D341Med (cell line): Measurements from ENCODE around the gene FGR.

Source experiments
- DNase-seq: peaks from one replicate; pipeline ENCODE4 v3.0.0; 2012; ENCODE audit warnings: low spot score

Gene FGR

DNA sequence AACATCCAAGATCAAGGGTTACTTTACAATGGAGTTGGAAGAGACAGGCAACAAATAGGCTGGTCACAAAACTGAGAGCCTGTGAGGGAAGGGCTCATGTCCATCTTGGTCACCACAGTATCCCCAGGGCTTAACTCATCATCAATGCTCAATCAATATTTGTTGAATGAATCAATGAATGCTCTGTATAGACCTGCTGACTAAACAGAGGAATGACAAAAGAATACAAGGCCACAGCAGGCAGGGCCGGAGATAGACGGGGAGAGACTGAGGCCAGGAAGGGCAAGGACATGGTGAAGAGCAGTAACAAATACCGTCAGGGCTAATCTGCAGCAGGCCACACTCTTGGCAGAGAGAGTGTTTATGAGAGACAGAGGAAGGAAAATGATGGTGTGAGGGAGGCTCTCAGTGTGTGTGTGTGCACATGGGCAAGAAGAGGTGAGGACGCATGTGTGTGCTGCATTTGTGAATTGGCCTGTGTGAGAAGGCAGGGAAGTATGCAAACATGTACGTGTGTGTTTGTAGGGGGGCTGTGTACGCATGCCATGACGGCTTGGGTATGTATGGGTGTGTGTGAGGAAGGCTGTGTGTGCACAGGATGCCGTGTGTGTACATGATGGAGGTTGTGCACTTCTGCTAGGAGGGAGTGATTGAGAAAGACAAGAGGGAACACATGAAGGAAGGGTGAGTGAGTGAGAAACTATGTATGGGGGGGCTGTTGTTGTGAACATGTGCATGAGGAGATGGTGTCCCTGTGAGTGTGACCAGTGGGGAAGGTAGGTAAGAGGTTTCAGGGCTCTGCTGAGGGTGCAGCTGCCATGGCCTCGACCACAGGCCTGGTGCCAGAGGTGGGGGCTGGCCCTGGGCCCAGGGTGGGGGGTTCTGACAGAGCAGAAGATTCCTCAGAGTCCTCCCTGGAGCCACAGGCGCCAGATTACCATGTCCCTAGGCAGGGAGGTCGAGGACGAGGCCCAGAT is 46.4 kb downstream of the FGR start:
- no peak for DNase-seq

DNA sequence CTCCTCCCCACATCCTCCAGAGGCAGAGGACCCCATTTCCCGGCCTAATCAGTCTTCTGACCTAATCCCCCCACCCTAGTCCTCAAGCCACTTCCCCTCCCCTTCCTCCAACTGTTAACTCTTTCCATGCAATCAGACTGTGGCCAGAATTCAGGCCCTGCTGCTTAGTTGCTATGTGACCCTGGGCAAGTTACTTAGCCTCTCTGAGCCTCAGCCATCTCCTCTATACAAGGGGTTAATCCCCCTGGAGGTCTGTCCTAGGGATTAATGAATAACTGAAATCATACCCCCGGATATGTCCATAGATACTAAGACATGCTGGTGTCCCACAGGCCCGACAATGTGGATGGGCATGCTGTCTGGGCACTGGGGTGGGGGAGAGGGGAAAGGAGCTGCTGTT is 49.3 kb downstream of the FGR start:
- DNase-seq, result no peak

DNA sequence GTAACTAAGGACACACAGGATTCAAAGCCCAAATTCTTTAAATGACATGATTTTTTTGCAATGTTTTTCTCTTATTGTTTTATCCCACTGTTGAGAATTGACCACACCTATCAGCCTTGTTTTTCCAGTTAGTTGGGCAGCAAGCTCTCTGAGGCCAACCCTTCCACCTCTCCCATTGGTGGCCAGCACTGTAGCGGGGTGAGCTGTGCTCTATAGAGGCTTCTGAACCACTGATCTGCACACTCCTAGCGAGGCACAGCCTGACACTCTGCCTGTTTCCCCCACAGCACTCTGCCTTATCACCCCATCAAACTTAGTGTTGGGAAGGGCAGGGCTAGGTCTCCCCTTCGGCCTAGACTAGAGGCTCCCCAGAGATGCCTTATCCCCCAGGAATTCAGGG is 50.5 kb downstream of the FGR start:
- no peak for DNase-seq

DNA sequence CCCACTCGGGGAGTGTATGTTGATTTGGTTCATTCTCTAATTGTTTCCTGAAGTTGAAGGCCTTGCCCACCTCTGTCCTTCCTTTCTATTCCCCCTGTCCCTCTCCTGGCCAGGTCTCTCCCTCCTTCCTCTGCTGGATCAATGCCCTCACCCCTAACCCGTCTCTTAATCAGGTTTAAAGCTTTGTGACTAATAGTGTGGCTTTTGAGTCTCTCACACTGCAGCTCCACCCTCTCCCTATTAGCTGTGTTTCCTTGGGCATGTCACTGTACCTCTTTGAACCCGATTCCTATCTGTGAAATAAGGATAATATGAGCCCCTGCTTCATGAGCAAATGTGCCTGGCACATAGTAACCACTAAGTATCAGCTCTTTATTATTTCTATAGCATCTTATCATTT is 51.5 kb downstream of the FGR start:
- no peak for DNase-seq

DNA sequence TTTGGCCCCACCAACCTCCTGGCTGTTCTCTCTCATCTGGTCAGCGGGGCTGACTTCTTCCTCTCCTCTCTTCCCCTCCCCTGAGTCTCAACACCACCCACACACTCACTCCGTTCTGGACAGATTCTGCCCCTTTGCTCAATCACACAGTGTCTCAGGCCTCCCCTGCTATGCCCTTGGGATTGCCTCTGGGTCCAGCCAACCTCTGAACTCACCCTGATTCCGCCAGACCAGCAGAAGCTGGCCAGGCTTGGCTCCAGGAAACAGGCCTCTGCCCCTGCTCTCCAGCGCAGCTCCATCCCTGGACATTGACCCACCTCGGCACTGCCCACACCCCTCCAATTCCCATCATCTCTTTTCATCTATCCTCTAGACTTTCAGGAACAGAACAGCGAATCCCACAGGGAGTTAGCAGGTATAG is 53.2 kb downstream of the FGR start:
- DNase-seq, result no peak

DNA sequence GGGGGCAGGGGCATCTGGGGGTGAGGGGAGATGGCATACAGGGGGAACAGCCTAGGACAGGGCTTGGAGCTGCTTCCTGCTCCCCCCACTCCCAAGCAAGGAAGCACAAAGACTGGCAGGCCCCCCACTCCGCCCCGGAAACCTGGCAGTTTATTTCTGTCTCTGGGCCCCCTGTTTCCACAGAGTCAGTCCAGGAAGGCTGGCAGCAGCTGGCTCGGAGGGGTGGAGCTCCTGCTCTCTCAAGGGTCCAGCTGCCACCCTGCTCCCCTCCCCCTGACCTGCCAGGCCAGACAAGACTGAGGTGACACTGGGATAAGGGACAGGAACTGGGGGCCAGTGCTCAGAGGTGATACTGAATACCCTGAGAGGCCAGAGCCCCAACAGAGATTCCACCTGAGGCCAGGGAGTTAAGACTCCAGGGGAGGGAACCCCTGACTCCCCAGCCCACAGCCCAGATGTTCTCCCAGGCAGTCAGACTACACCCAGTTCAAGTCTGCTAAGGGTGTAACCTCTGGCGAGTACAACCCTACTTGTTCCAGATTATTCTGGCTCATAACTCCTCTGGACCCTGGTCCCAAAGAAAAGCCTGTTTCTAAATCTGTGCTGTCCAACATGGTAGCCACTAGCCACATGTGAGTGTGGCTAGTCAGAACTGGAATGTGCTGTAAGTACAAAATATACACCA is 57.3 kb downstream of the FGR start:
- no peak for DNase-seq

DNA sequence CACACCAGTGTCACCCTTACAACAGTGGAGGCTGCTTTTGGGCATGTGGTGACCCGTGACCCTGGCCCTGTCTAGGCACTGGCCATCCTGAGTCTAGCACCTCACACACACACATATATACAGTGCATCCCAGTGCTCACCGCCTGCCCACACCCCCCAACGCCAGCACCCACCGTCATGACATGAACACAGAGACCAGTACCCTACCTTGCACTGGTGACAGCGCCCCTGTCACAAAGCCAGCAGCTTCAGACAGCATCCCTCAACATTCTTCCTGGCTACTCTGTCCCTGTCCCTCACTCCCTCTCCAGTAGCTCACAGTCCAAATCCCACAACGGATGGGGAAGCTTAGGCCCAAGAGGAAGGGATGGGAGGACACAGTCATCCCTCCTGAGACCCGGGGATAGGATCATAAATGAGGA is 58.2 kb downstream of the FGR start:
- DNase-seq, result no peak

DNA sequence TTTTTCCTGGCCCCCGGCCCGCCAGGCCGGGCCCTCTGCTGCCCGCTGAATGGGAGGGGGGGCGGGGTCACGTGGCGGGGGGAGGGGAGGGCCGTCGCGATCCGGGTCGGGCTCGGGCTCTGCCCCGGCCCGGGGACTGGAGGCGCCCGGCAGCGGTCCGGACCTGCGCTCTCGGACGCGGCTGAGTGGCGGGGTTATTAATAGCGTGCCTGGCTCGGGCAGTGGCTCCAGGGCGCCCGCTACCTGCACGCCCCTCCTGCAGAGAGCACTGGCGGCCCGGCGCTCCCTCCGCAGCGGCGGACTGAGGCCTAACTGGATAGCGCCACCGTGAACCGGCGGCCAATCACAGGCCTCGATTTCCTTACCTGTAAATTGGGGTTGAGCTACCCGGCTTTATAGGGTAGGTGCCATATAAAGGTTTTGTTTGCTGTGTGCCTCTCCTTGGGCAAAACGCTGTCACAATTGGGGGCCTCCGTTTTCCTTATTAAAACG is 59.1 kb downstream of the FGR start:
- DNase-seq, result no peak

DNA sequence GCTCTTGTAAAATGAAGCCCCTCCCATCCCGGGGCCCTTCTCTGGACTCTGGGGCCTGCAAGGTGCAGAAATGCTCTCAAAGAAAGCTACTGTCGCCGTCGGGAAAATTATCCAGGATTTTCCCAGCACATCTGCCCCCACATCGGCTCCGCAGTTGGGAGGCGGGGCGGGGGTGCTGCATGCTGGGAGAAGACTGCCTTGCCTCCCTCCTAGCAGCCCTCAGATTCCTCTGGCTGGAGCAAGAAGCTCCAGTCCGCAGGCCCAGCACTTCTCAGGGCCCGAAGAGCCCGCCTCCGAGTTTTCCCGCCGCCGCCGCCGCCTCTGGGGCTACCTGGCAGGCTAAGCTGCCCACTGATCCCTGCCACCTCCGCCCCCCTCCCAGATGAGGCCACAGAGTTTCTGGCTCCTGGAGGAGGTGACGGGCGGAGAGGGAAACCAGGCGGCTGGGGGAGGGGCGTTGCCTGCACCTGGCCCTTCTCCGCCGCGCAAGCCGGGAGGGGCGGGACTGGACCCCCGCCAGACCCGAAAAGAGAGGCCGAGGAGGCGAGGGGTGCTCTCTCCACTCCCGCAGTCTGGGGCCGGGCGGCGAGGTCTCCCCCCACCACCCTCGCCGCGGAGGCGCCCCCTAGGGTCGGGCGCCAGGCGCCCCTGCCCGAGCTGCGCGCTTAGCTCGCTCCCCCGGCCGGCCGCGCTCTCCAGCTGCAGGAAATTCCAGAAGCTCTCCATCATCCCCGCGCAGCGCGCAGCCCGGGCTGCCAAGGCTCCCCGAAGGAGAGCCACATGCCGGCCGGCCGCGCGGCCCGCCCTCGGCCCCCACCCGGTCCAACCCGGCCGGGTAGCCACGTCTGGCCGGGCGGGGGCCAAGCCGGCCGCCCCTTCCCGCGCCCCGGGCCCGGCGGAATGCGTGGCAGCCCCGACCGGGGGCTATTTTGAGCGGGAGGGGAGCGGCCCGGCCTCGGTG is 59.8 kb downstream of the FGR start:
- DNase-seq, result no peak

DNA sequence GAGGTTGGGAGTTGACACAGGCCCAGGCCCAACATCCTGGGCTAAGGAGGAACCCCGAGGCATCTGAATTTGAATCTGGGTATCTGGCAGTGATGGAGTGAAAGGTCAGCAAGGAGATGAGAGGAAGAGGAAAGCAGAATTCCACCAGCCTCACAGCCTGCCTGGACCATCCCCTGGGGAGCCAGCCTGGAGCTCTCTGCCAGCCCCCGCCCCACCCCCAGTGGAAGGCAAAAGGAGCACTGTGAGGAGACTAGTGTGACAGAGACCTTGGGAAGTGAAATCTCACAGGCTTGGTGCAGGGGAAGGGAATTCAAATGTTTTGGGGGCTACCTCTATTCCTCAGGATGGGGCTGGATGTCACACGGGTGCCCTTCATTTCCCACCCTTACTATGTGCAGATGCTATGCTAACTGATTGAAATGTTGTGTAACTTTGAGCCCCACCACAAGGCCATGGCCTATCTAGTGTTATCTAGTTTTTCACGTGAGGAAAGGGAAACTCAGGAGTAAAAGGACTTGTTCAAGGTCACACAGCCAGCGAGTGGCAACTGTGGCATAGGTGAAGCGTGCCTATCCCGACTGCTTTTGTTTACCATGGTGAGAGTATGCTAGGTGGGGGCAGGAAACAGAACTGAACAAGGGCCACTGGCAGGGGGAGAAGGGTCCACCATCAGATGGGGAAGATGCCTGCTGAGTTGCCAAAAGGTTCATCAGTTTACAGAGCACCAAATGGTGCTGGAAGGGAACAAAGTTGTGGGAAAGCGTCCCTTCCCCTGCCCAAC is 60.8 kb downstream of the FGR start:
- DNase-seq, result no peak

DNA sequence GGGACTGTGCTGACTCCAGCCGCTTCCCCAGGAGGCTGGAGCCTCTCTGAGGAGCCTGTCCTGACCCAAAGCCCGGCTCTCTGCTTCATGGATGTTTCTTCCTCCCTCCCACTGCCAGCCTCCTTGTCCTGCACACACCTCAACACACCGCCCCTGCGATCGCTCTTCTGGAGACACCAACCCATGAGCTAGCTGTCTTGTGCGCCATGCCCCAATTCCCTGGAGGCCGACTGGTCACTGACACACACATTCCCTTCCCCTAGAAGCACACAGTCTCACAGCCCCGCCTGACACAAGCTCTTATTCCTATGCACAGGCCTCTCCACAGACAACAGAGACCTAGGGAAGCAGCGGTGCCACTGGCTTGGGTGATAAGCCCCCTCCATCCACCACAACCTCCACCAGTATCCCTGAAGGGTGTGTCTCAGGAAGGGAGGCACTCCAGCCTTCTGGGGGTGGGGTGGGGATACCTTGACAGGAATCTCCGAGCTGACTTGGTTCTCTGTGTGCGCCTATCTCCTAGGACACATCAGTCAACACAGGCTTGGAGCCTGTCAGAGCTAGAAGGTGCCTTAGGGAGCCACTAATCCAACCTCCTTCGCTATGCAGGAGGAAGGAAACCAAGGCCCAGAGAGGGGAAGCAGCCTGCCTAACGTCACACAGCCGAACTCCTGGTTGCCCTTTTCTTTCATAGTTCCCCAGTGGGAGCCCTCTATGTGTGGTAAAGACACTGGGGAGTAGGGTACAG is 62.1 kb downstream of the FGR start:
- DNase-seq, result no peak

DNA sequence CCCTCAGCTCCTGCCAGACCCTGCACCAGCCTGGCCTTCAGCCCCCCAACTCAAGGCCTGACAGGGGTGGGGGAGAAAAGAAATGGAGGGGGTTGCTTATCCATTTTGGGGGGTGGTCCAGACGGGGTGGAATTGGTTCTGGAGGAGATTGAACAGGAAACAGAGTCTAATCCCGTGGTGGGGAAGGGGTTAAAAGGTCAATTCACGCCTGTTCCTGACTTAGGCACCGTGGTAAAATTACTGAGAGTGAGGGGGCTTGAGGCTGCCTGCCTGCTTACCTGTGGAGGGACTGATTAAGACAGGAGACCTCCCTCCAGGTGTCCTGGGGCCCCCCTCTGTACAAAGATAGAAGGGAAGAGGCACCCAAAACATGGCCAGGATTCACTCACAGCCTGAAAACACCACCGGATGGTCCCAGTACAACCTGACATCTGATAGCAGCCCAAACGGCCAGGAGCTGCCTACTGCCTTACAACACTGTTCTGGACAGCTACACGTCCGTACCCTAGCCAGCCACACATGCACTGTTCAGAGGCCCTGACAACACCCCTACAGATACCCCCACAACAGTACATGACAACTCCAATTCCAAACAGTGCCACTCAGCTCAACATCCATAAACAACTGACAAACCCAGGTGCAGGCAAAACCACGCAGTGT is 62.8 kb downstream of the FGR start:
- no peak for DNase-seq

DNA sequence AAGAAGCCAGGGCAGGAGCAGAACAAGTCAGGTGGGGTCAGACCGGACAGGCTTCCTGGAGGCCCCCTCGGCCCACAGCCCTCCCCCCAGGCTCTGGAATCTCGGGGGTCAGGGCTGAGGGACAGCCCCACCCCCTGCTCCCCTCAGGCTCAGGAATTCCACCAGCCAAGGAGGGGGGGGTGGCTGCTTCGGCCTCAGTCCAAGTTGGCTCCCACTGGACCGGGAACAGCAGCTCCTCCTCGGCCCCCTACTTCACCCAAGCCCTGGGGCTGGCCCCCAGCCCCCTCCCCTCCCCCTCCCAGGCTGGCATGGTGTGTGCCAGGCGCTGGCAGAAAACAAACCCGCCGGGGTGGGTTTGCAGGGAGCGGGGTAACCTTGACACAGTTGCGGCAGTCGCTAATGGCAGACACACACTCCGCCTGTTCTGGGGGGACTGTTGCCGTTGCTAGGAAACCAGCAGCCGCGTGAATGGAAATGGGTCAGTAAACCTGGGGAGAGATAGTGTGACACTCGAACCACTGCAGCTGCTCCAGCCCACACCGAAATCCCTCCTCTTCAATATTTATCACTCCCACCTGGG is 63.5 kb downstream of the FGR start:
- no peak for DNase-seq

DNA sequence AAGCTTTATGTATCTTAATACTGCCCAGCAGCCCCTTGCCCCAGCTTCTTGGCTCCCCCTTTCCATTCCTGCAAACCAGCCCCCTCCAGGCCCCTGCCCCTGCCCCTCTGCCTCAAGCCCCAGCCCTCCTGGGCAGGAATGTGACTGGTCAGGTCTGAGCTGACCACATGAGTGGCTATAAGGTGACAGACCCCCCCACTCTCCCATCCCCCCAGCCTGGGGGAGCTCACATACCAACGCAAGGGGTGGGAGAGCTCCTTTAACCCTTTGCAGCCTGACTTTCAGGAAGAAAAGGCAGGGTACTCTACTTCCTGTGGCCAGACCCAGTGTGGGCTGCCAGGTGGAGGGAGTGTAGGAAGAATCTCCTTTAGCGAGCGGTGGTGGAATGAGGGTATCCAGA is 64.2 kb downstream of the FGR start:
- DNase-seq, result no peak

DNA sequence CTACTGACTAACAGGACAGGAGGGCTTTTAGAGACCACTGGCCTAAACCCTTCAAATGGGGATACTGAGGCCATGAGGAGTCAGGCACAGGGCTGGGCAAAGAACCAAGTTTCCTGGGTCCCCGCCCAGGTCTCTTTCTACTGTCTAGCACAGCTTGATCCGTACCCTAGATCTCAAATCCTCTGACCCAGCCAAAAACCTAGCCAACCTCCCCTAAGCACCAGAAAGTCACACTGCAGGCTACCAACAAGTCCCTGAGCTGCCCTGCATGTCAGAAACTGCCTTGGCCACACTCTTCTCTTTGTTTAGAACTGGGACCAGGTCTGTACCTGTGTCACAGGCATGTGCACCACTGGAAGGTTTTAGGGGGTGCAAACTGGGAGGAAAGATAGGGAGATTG is 64.6 kb downstream of the FGR start:
- DNase-seq, result no peak

DNA sequence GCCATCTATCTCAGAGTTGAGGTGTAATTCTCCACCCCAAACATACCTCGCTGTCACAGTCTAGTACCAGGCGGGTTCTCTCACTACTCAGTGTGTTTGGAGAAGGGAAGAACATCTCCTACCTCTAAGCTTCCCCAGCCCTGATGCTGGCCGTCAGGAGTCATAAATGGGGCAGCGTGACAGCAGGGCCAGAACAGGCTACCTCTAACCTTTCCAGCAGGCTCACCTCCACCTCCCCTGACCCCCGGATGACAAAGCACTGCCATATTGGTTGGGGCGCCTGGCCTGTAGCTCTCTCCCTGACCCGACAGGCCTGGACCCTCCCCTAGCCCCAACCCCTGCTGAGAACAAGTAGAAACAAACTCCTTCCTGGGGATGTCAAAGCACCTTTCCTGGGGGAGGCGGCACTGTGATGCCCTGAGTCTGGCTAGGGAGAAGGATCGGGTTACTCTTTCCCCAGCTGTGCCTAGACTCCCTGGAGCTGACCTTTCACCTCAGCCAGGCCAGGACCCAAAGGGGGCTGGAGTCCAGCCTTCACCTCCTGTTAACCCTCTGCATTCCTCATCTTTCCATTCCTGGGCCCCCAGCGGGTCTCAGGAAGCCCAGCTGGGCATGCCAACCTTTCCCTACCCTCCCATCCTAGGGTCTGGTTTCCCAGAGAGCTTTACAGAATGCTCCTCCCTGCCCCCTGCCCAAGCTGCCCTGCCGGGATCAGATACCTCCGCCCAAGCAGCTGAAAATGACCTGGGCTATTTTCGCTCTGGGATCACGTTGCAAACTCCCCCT is 65.3 kb downstream of the FGR start:
- DNase-seq, result no peak

DNA sequence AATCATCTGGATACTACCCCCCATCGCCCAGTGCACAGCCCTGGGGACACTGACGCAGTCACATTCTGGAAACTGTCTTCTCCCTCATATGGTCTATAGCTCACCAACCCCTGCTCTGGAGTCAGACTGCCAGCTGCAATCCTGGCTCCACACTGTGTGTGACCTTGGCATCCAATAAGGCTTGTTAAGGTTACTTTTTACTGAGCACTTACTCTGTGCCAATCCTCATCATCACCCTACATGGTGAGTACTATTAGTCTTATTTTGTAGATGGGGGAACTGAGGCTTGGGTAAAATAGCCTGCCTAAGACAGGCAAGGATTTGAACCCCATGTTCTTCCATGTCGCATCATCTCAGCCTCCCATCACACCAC is 65.9 kb downstream of the FGR start:
- DNase-seq, result no peak

DNA sequence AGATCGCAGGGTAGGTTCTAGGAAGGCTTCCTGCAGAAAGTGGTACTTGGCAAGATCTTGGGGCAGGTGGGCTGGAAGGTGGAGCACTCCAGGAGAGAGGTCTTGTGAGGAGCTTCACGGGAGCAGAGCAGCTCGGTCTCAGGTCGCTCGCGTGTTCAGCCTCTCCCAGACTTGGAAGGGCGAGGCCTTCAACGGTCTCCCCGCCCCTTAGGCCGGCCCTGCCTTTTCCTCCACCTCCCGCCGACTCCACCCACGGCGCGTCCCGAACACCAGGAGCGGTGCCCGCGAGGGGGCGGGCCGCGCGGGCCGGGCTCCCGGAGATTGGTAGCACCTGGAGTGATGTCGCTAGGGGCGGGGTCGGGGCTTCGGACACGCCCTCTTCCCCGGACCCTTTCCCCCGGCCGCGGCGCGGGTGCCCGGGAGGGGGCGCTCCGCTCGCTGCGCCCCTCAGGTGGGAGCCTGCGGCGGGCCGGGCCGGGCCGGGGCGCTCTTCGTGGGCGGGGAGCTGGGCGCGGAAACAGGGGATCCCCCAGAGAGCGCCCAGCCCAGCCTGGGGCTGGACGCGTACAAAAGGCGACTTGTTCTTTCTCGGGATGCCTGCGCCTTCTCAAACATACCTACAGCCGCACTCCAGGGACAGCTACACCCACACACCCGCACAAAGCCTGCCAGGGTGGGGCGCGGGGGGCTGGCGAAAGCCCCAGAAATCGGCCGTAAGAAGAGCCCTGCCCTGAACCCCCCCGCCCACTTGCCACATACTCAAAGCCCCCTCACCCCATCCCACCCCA is 66.5 kb downstream of the FGR start:
- DNase-seq, result peak; percentile 98
